ENCODE results near the gene L2HGDH. TPM values are rescaled to one million over a fixed set of nuclear protein-coding genes. Genes with fewer than 3 reads are reported as not detected.

Gene L2HGDH
- polyA plus RNA-seq, 3 donors, result 0.11 to 0.86 (median 0.48) TPM

GRCh38 chr14:50335989-50336824 lies 24.2 kb upstream of the L2HGDH start:
- H3K79me2 ChIP-seq (ENCODE audit: insufficient read depth, low read length), result no peaks in the 10 kb centered on the region
- intact Hi-C loops (cut with micrococcal nuclease), result no loop called here
- no peak overlapping the region for H3K9ac ChIP-seq (ENCODE audit: insufficient read depth, low read length, poor library complexity, severe bottlenecking)
- Mint-ChIP-seq H3K4me3 (peak overlapping the region in 1 of 2 donors; percentile 48), H3K4me1 (peaks cover 11% of the 10 kb centered on the region), H3K27ac (peak overlapping the region in 2 of 7 donors; percentile 49 to 50), H3K36me3 (peaks cover 37 to 38% of the 10 kb centered on the region in 2 donors), H3K9me3 (no peaks in the 10 kb centered on the region), H3K27me3 (ENCODE audit: low read depth in 3 of 3) (no peaks in the 10 kb centered on the region)
- no peak for TF ChIP-seq CTCF (IDR thresholded peaks at IDR 0.05)
- no peaks in the 10 kb centered on the region for H3K4me1 ChIP-seq (ENCODE audit: control insufficient read depth in 1 of 2, insufficient read depth in 2 of 2, low read length in 2 of 2)
- no peak overlapping the region for H3K4me2 ChIP-seq (replicated peaks; ENCODE audit: extremely low read depth, low read length, poor library complexity, severe bottlenecking)
- H3K36me3 ChIP-seq (replicated peaks in 1 of 2; ENCODE audit: control insufficient read depth in 1 of 2, insufficient read depth in 2 of 2, low read length in 2 of 2), result peaks cover 15 to 32% of the 10 kb centered on the region in 2 donors
- H4K20me1 ChIP-seq (ENCODE audit: insufficient read depth, low read length), result no peaks in the 10 kb centered on the region
- no peak overlapping the region for H3K4me3 ChIP-seq (replicated peaks in 1 of 3; ENCODE audit: low read depth in 2 of 3, low read length in 3 of 3)
- DNase-seq, result no peak
- peak overlapping the region in 1 of 2 donors; percentile 50 for H3K27ac ChIP-seq (ENCODE audit: low read depth in 1 of 2, low read length in 2 of 2)
- no peaks in the 10 kb centered on the region for H3K27me3 ChIP-seq (ENCODE audit: control insufficient read depth in 2 of 2, insufficient read depth in 2 of 2, low read length in 2 of 2)
- no peak overlapping the region for H2AFZ ChIP-seq (ENCODE audit: insufficient read depth, low read depth, low read length, poor library complexity, severe bottlenecking)
- 6% methylated on average over 6 of the region's 7 CpGs for WGBS (ENCODE audit: insufficient coverage)
- H3K9me3 ChIP-seq (replicated peaks in 1 of 2; ENCODE audit: control insufficient read depth in 1 of 2, insufficient read depth in 1 of 2, low read length in 2 of 2), result no peaks in the 10 kb centered on the region

GRCh38 chr14:50335389-50335788 lies 23.4 kb upstream of the L2HGDH start:
- H3K4me1 Mint-ChIP-seq, result peaks cover 11% of the 10 kb centered on the region
- intact Hi-C loops (cut with micrococcal nuclease), result no loop called here
- peak overlapping the region in 1 of 7 donors; percentile 60 for H3K27ac Mint-ChIP-seq
- no peaks in the 10 kb centered on the region for H3K79me2 ChIP-seq (ENCODE audit: insufficient read depth, low read length)
- TF ChIP-seq CTCF (IDR thresholded peaks at IDR 0.05), result no peak
- H3K4me2 ChIP-seq (replicated peaks; ENCODE audit: extremely low read depth, low read length, poor library complexity, severe bottlenecking), result no peak overlapping the region
- no peaks in the 10 kb centered on the region for H3K9me3 ChIP-seq (replicated peaks in 1 of 2; ENCODE audit: control insufficient read depth in 1 of 2, insufficient read depth in 1 of 2, low read length in 2 of 2)
- no peaks in the 10 kb centered on the region for H3K27me3 Mint-ChIP-seq (ENCODE audit: low read depth in 3 of 3)
- H3K27ac ChIP-seq (ENCODE audit: low read depth in 1 of 2, low read length in 2 of 2), result no peak overlapping the region
- H3K4me3 ChIP-seq (replicated peaks in 1 of 3; ENCODE audit: low read depth in 2 of 3, low read length in 3 of 3), result no peak overlapping the region
- peaks cover 34 to 39% of the 10 kb centered on the region in 2 donors for H3K36me3 Mint-ChIP-seq
- no peaks in the 10 kb centered on the region for H3K9me3 Mint-ChIP-seq
- H4K20me1 ChIP-seq (ENCODE audit: insufficient read depth, low read length), result no peaks in the 10 kb centered on the region
- H3K36me3 ChIP-seq (replicated peaks in 1 of 2; ENCODE audit: control insufficient read depth in 1 of 2, insufficient read depth in 2 of 2, low read length in 2 of 2), result peaks cover 17 to 39% of the 10 kb centered on the region in 2 donors
- no peak overlapping the region for H2AFZ ChIP-seq (ENCODE audit: insufficient read depth, low read depth, low read length, poor library complexity, severe bottlenecking)
- H3K4me1 ChIP-seq (ENCODE audit: control insufficient read depth in 1 of 2, insufficient read depth in 2 of 2, low read length in 2 of 2), result no peaks in the 10 kb centered on the region
- WGBS (ENCODE audit: insufficient coverage), result 84% methylated on average over 6 of the region's 7 CpGs
- H3K4me3 Mint-ChIP-seq, result no peak overlapping the region
- H3K27me3 ChIP-seq (ENCODE audit: control insufficient read depth in 2 of 2, insufficient read depth in 2 of 2, low read length in 2 of 2), result no peaks in the 10 kb centered on the region
- H3K9ac ChIP-seq (ENCODE audit: insufficient read depth, low read length, poor library complexity, severe bottlenecking), result no peak overlapping the region
- DNase-seq, result no peak
